ENCODE data around the gene AKAP8L.

The AKAP8L gene

DNA sequence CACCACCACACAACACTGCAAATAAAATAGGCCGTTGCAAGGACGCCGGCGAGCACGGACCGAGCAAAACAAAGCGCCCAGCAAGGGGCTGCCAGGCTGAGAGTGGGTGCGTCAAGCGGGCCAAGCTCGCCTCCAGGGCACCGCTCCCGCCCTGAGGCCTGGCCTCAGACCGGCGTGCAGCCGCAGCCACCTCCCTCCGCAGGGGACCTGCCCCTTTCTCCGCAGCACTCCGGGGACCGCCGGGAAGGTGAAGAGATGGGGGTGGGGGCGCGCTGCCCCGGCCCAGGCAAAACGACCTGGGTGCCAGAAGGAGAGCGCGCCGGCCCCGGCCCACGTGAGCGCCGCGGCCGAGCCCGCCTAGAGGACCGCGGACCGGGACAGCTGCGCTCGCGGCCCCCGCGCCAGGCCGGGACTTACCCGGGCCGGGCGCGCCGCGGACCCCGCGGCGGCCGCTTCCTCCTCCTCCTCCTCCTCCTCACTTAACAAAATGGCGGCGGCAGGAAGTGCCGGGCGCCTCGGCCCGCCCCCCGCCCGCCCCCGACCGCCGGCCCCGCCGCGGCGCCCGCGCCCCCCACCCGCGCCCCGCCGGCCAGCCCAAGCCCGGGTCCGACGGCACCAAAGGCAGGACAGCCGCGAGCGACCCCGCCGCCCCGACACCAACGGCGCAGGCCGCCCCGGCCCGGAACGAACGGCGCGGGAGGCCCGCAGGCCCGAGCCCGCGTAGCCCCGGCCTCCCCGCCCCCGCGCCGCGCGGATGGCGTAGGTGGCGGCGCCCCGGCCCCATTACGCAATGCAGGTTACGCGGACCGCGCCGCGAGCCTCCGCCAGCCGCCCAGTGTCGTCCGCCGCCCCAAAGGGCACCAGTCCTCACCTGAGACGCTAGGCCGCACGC, 87.1 kb downstream of the AKAP8L start:
- no peak for TF ChIP-seq CTCF (IDR thresholded peaks at IDR 0.05; ENCODE audit: low read depth, low read length)
- H3K4me3 ChIP-seq (replicated peaks in 1 of 2; ENCODE audit: low read depth in 2 of 2, low read length in 2 of 2): peak overlapping the region; percentile 80 to 97
- DNase-seq (ENCODE audit: low read depth in 2 of 2): peak; percentile 35 to 61

GRCh38 chr19:15330801-15331418, 87.9 kb downstream of the AKAP8L start:
- DNase-seq (ENCODE audit: low read depth in 2 of 2): peak; percentile 59 to 86
- TF ChIP-seq CTCF (IDR thresholded peaks at IDR 0.05; ENCODE audit: low read depth, low read length): no peak

More at GRCh38 chr19:15330801-15331418, 87.9 kb downstream of the AKAP8L start:
- peak overlapping the region; percentile 80 to 97 for H3K4me3 ChIP-seq (replicated peaks in 1 of 2; ENCODE audit: low read depth in 2 of 2, low read length in 2 of 2)

Measured in cardiac fibroblast (primary cell).